Right lobe of liver (tissue), 4 donors: ENCODE results near the gene TTBK2.

Experiments used
- POLR2A ChIP-seq: fragments of 450-650 bp; IDR thresholded peaks from one replicate; pipeline ENCODE4 v1.6.1; 2017; ENCODE audit warnings: antibody characterized with exemption, mild to moderate bottlenecking
- TF ChIP-seq, protein P1 (sequence below), 4 donors: fragments of 200-600 bp in 3 of 4; fragments of 450-650 bp in 1 of 4; IDR thresholded peaks; one replicate each; pipeline versions ENCODE4 v1.5.1 to v1.8.0; 2016 to 2022; ENCODE audit warnings: antibody characterized with exemption in 4 of 4, mild to moderate bottlenecking in 2 of 4
- donor health status: DM: no; HTN: no; CAD: no.
- donor health status: DM: no; HTN: no; CAD: no.
- donor health status: DM: no; HTN: yes; CAD: no.

DNA sequence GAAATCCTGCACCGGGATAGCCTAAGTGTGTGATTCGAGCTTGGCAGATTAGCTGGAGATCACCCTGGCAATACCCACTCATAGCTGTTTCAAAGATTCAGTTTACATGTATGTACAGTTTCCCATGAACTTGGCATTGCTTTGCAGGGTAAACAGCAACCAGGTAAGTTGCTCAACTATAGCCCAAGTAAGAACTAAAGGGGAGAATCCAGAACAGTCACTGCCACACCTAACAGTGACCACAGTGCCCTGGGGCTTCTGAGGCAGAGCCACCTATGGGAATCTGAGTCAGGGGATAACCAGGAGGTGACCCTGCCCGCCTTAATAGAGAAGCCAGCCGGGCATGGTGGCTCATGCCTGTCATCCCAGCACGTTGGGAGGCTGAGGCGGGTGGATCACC, 199.6 kb downstream of the TTBK2 start:
- TF ChIP-seq POLR2A = no peak
- TF ChIP-seq, protein P1, sequence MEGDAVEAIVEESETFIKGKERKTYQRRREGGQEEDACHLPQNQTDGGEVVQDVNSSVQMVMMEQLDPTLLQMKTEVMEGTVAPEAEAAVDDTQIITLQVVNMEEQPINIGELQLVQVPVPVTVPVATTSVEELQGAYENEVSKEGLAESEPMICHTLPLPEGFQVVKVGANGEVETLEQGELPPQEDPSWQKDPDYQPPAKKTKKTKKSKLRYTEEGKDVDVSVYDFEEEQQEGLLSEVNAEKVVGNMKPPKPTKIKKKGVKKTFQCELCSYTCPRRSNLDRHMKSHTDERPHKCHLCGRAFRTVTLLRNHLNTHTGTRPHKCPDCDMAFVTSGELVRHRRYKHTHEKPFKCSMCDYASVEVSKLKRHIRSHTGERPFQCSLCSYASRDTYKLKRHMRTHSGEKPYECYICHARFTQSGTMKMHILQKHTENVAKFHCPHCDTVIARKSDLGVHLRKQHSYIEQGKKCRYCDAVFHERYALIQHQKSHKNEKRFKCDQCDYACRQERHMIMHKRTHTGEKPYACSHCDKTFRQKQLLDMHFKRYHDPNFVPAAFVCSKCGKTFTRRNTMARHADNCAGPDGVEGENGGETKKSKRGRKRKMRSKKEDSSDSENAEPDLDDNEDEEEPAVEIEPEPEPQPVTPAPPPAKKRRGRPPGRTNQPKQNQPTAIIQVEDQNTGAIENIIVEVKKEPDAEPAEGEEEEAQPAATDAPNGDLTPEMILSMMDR (IDR thresholded peaks at IDR 0.05) = no peak
